Stimulated activated CD4-positive, alpha-beta T cell treated with anti-CD3 and anti-CD28 coated beads, Interleukin-12 subunit alpha, Interleukin-12 subunit beta, amount 100 ng/mL, for 4 hours (primary cell): Measurements from ENCODE around the gene PAFAH1B2.

Experiments used
- DNase-seq: peaks from one replicate; pipeline ENCODE4 v3.0.0-alpha.2; 2020

PAFAH1B2 gene

GRCh38 chr11:117222991-117223740, 79.1 kb downstream of the PAFAH1B2 start:
- no peak for DNase-seq

DNA sequence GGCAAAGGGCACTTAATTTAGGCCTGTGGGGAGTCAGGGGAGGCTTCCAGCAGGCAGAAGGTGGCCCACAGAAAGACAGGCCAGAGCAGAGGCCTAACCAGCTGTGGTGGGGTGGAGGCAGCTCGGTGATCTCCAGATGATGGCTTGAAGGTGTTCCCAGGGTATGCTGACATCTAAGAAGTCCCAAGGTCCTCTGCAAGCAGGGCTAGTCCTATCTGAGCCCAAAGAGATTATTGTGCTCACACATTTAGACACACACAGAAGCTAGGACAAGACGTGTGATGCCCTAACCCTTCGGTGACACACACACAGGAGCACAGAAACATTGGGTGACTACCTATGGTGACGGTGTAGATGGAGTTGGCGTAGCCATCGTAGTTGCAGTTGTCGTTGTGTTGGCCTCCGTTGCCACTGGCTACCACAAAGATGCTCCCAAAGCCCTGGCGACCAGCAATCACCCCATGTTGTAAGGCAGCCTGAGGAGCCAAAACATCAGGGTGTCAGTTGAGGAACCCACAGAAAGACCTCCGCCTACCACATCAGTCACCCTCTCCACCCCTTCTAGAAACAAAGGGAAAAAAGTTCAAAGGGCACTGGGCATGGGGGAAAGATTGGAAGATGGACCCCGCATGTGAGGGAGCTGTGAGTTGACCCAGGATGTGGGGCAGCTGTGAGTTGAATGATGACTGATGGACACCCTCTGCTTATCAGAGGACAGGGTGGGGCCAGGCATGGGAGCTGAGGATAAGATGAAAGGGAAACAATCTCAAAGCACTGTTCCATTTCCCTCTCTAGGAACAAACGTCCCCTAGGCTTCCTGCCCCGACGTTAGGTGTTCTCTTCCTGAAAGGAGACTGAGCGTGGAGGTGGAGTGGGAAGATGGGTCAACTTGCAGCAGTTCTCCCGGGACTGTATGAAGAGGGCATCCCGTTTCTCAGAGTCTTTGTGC, 79.9 kb downstream of the PAFAH1B2 start:
- no peak for DNase-seq

- no peak for DNase-seq
Measured at GRCh38 chr11:117225553-117226170, 81.6 kb downstream of the PAFAH1B2 start.
